ENCODE data around the gene MTOR.
A peak's percentile ranks its signal among the peaks of the same experiment; 100 is the strongest.
"Not testable (repeated sequence)": the region's sequence is repeated elsewhere in the genome, so short reads cannot be mapped to it uniquely, and the experiment has no call there.

The MTOR gene

GRCh38 chr1:11175461-11175860 lies 86.9 kb downstream of the MTOR start:
- H3K27ac ChIP-seq = no peak overlapping the region
- no peak overlapping the region for H3K4me2 ChIP-seq
- H4K20me1 ChIP-seq = peaks cover 41% of the 10 kb centered on the region; the same call in 1 of the 2 replicates
- no peaks in the 10 kb centered on the region for H3K9me3 ChIP-seq
- no peak for TF ChIP-seq Cebpa-rat (IDR thresholded peaks at IDR 0.05)
- no peak overlapping the region for H3K4me3 ChIP-seq
- H3K9ac ChIP-seq = no peak overlapping the region
- H3K36me3 ChIP-seq = peaks cover 75% of the 10 kb centered on the region
- H3K4me1 ChIP-seq = no peaks in the 10 kb centered on the region
- H3K27me3 ChIP-seq = no peaks in the 10 kb centered on the region

GRCh38 chr1:11174261-11174942 lies 87.9 kb downstream of the MTOR start:
- H3K9me3 ChIP-seq = no peaks in the 10 kb centered on the region
- TF ChIP-seq Cebpa-rat (IDR thresholded peaks at IDR 0.05) = no peak
- H3K27ac ChIP-seq = no peak overlapping the region
- no peaks in the 10 kb centered on the region for H3K27me3 ChIP-seq
- peaks cover 72% of the 10 kb centered on the region for H3K36me3 ChIP-seq
- H3K4me1 ChIP-seq = no peaks in the 10 kb centered on the region
- no peak overlapping the region for H3K9ac ChIP-seq
- no peak overlapping the region for H3K4me2 ChIP-seq
- H3K4me3 ChIP-seq = no peak overlapping the region
- peaks cover 32% of the 10 kb centered on the region; the same call in 1 of the 2 replicates for H4K20me1 ChIP-seq

- H3K36me3 ChIP-seq = peaks cover 55% of the 10 kb centered on the region
- H3K4me3 ChIP-seq = no peak overlapping the region
- 0 out of 2 replicates have a peak, but pooled peaks cover 8% of the 10 kb centered on the region for H3K9me3 ChIP-seq
- no peak overlapping the region for H3K27ac ChIP-seq
- no peak overlapping the region for H3K9ac ChIP-seq
- peaks cover 20% of the 10 kb centered on the region; the same call in 1 of the 2 replicates for H4K20me1 ChIP-seq
- no peak overlapping the region for H3K4me2 ChIP-seq
- no peaks in the 10 kb centered on the region for H3K4me1 ChIP-seq
- no peaks in the 10 kb centered on the region for H3K27me3 ChIP-seq
- no peak for TF ChIP-seq Cebpa-rat (IDR thresholded peaks at IDR 0.05)
Measured at GRCh38 chr1:11170102-11170501, 92.2 kb downstream of the MTOR start.

- no peak overlapping the region for H3K4me3 ChIP-seq
- no peak for TF ChIP-seq Cebpa-rat (IDR thresholded peaks at IDR 0.05)
- peaks cover 48% of the 10 kb centered on the region for H3K36me3 ChIP-seq
- no peaks in the 10 kb centered on the region for H3K27me3 ChIP-seq
- no peaks in the 10 kb centered on the region for H3K4me1 ChIP-seq
- peaks cover 14% of the 10 kb centered on the region; the same call in 1 of the 2 replicates for H4K20me1 ChIP-seq
- no peak overlapping the region for H3K4me2 ChIP-seq
- no peak overlapping the region for H3K27ac ChIP-seq
- 0 out of 2 replicates have a peak, but pooled peaks cover 8% of the 10 kb centered on the region for H3K9me3 ChIP-seq
- H3K9ac ChIP-seq = no peak overlapping the region
Measured at GRCh38 chr1:11169202-11169601, 93.1 kb downstream of the MTOR start.

GRCh38 chr1:11168731-11169130 lies 93.6 kb downstream of the MTOR start:
- peaks cover 14% of the 10 kb centered on the region; the same call in 1 of the 2 replicates for H4K20me1 ChIP-seq
- peaks cover 43% of the 10 kb centered on the region for H3K36me3 ChIP-seq
- H3K9ac ChIP-seq = no peak overlapping the region
- H3K4me3 ChIP-seq = no peak overlapping the region
- H3K27me3 ChIP-seq = no peaks in the 10 kb centered on the region
- TF ChIP-seq Cebpa-rat (IDR thresholded peaks at IDR 0.05) = no peak
- H3K27ac ChIP-seq = no peak overlapping the region
- no peaks in the 10 kb centered on the region for H3K4me1 ChIP-seq
- H3K4me2 ChIP-seq = no peak overlapping the region
- H3K9me3 ChIP-seq = 0 out of 2 replicates have a peak, but pooled peaks cover 8% of the 10 kb centered on the region

- H3K9me3 ChIP-seq, H3K27ac ChIP-seq, H3K4me3 ChIP-seq, H3K4me2 ChIP-seq, H3K27me3 ChIP-seq, H3K4me1 ChIP-seq, H3K9ac ChIP-seq: not testable (repeated sequence)
- peaks cover 35% of the 10 kb centered on the region for H3K36me3 ChIP-seq
- H4K20me1 ChIP-seq = peaks cover 14% of the 10 kb centered on the region; the same call in 1 of the 2 replicates
Measured at GRCh38 chr1:11166744-11167143, 95.6 kb downstream of the MTOR start.

- not testable (repeated sequence) for H3K27ac ChIP-seq, H3K9ac ChIP-seq, H4K20me1 ChIP-seq, H3K27me3 ChIP-seq, H3K4me1 ChIP-seq, H3K9me3 ChIP-seq, H3K4me2 ChIP-seq, H3K4me3 ChIP-seq
- peaks cover 48% of the 10 kb centered on the region for H3K36me3 ChIP-seq
Measured at GRCh38 chr1:11162752-11163151, 99.6 kb downstream of the MTOR start.

DNA sequence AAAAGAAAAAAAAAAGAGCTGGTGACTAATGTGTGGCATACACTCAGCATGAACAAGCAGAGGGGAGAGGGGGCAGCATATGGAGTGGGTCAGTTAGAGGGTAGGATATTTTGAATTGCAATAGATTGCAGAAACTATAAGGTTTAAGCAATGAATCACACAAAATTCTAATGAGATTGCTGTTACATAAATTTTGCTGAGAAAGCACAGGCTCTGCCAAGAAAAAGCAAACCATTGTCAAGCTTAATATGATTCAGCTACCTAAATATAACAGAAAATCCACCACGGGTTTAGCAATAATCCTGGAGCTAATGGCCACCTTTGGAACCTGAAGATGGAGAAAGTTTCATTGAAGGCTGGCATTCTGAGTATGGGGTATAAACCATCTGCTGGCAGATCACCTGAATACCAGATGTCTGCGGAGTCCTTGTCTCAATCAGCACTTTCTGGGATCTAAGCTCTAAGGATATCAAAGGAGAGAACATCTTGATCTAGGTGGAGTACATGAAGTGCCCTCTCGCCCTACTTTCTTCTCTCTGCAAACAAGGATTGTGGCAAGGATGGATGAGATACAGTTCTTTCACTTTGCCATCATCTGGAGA lies 103.5 kb downstream of the MTOR start:
- Histone ChIP-seq H3K4me1 (peaks cover 9% of the 10 kb centered on the region; the same call in 1 of the 2 replicates), H3K9ac (no peak overlapping the region), H3K4me3 (no peak overlapping the region), H3K27me3 (no peaks in the 10 kb centered on the region), H4K20me1 (no peaks in the 10 kb centered on the region), H3K27ac (no peak overlapping the region), H3K4me2 (no peak overlapping the region), H3K36me3 (peaks cover 72% of the 10 kb centered on the region), H3K9me3 (no peaks in the 10 kb centered on the region)
- TF ChIP-seq Cebpa-rat (IDR thresholded peaks at IDR 0.05) = no peak

GRCh38 chr1:11158291-11158690 lies 104.1 kb downstream of the MTOR start:
- H4K20me1 ChIP-seq = no peaks in the 10 kb centered on the region
- peaks cover 78% of the 10 kb centered on the region for H3K36me3 ChIP-seq
- no peak overlapping the region for H3K27ac ChIP-seq
- H3K4me2 ChIP-seq = peak overlapping the region; percentile 7; the same call in 1 of the 2 replicates
- 0 out of 2 replicates have a peak overlapping the region, but pooled peaks have one; percentile 29 for H3K9ac ChIP-seq
- no peak overlapping the region for H3K4me3 ChIP-seq
- no peaks in the 10 kb centered on the region for H3K27me3 ChIP-seq
- no peak for TF ChIP-seq Cebpa-rat (IDR thresholded peaks at IDR 0.05)
- H3K4me1 ChIP-seq = peaks cover 9% of the 10 kb centered on the region; the same call in 1 of the 2 replicates
- no peaks in the 10 kb centered on the region for H3K9me3 ChIP-seq

- Histone ChIP-seq H3K27ac (no peak overlapping the region), H3K4me3 (no peak overlapping the region), H3K27me3 (no peaks in the 10 kb centered on the region), H3K9ac (0 out of 2 replicates have a peak overlapping the region, but pooled peaks have one; percentile 29), H3K4me1 (peaks cover 9% of the 10 kb centered on the region; the same call in 1 of the 2 replicates), H4K20me1 (no peaks in the 10 kb centered on the region), H3K9me3 (no peaks in the 10 kb centered on the region), H3K36me3 (peaks cover 82% of the 10 kb centered on the region), H3K4me2 (peak overlapping the region; percentile 7; the same call in 1 of the 2 replicates)
- TF ChIP-seq Cebpa-rat (IDR thresholded peaks at IDR 0.05) = no peak
Measured at GRCh38 chr1:11157867-11158266, 104.5 kb downstream of the MTOR start.

All from BLaER1 (cell line).